C4-2B (cell line): Measurements from ENCODE around the gene ZDHHC9.

ENCODE experiments used
- ZFX ChIP-seq: fragments of 450-650 bp; IDR thresholded peaks from 2 replicates; pipeline ENCODE4 v1.6.1; 2017
- TF ChIP-seq, protein P1 (sequence below): fragments of 450-650 bp; conservative IDR thresholded peaks from 2 replicates; pipeline ENCODE4 v1.5.1; 2017; ENCODE audit warnings: mild to moderate bottlenecking

DNA sequence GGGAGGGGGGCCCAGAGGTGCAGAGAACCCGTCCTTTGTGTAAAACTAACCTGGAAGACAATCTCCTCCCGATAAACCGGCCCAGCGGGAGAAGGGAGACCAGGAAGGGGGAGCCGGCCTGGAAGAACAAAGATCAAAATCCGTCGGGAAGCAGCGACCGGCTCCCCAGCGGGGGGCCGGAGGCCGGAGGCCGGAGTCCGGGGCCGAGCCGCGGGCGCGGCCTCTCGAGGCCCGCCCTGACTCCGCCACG, 552 bp downstream of the ZDHHC9 start:
- TF ChIP-seq, protein P1, sequence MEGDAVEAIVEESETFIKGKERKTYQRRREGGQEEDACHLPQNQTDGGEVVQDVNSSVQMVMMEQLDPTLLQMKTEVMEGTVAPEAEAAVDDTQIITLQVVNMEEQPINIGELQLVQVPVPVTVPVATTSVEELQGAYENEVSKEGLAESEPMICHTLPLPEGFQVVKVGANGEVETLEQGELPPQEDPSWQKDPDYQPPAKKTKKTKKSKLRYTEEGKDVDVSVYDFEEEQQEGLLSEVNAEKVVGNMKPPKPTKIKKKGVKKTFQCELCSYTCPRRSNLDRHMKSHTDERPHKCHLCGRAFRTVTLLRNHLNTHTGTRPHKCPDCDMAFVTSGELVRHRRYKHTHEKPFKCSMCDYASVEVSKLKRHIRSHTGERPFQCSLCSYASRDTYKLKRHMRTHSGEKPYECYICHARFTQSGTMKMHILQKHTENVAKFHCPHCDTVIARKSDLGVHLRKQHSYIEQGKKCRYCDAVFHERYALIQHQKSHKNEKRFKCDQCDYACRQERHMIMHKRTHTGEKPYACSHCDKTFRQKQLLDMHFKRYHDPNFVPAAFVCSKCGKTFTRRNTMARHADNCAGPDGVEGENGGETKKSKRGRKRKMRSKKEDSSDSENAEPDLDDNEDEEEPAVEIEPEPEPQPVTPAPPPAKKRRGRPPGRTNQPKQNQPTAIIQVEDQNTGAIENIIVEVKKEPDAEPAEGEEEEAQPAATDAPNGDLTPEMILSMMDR = no peak
- TF ChIP-seq ZFX = no peak
